Stimulated activated CD8-positive, alpha-beta memory T cell treated with anti-CD3 and anti-CD28 coated beads, Interleukin-7, amount 100 ng/mL, for 1 hour (primary cell): Measurements from ENCODE around the gene GDI1.

ENCODE experiments used
- DNase-seq, 2 donors: peaks; one replicate each; pipeline ENCODE4 v3.0.0-alpha.2; 2020; ENCODE audit warnings: low read depth in 2 of 2

GDI1 gene

GRCh38 chrX:154481195-154481594 is 44.2 kb downstream of the GDI1 start:
- DNase-seq = no peak

GRCh38 chrX:154481911-154482601 is 45.1 kb downstream of the GDI1 start:
- DNase-seq = no peak

GRCh38 chrX:154482786-154483185 is 45.8 kb downstream of the GDI1 start:
- DNase-seq = no peak

GRCh38 chrX:154483325-154483724 is 46.4 kb downstream of the GDI1 start:
- DNase-seq = no peak

GRCh38 chrX:154484255-154485149 is 47.5 kb downstream of the GDI1 start:
- DNase-seq = no peak

- no peak for DNase-seq
These were observed 48.4 kb downstream of the GDI1 start for GRCh38 chrX:154485150-154486051.

- DNase-seq = no peak
These were observed 49.1 kb downstream of the GDI1 start for GRCh38 chrX:154486052-154486395.

- DNase-seq = no peak
These were observed 49.6 kb downstream of the GDI1 start, which contains the start of gene UBL4A for GRCh38 chrX:154486396-154487207. UBL4A (minus strand) TSS chrX:154486615; CDS start chrX:154486584, 31 bp downstream.

- no peak for DNase-seq
These were observed 50.8 kb downstream of the GDI1 start for GRCh38 chrX:154487518-154488290.

- DNase-seq = no peak
These were observed 51.6 kb downstream of the GDI1 start for GRCh38 chrX:154488336-154489075.

GRCh38 chrX:154489182-154489581 is 52.2 kb downstream of the GDI1 start:
- DNase-seq = no peak

- DNase-seq = no peak
These were observed 53.1 kb downstream of the GDI1 start for GRCh38 chrX:154490021-154490413.

GRCh38 chrX:154490414-154491083 is 53.6 kb downstream of the GDI1 start, which contains the start of gene SLC10A3:
SLC10A3 (minus strand) TSS chrX:154490629; CDS start chrX:154488940, 1,689 bp downstream.
- DNase-seq = peak; percentile 67 to 72
